HepG2 (cell line): ENCODE measurements around the gene AKR1C4. TPM values are rescaled to one million over a fixed set of nuclear protein-coding genes. Genes with fewer than 3 reads are reported as not detected.

Experiments
- AFF4 ChIP-seq: sonication (generic); formaldehyde crosslinking; IDR thresholded peaks from 2 replicates; pipeline ENCODE4 v1.4.0; 2020; ENCODE audit warnings: missing genetic modification reagents
- ELK4 ChIP-seq: sonication (generic); formaldehyde crosslinking; IDR thresholded peaks from 2 replicates; pipeline ENCODE4 v1.9.0; 2021; ENCODE audit warnings: missing genetic modification reagents, borderline replicate concordance
- FOXK1 ChIP-seq: sonication (generic); formaldehyde crosslinking; IDR thresholded peaks from 2 replicates; pipeline ENCODE4 v1.4.0; 2020; ENCODE audit warnings: low read depth, missing genetic modification reagents, borderline replicate concordance
- IRF2 ChIP-seq: IDR thresholded peaks from 2 replicates; pipeline ENCODE4 v1.6.1; 2018; ENCODE audit warnings: missing genetic modification reagents, missing compliant biosample characterization
- MAF1 ChIP-seq: sonication (generic); formaldehyde crosslinking; IDR thresholded peaks from 2 replicates; pipeline ENCODE4 v1.5.0; 2020; ENCODE audit warnings: missing genetic modification reagents, borderline replicate concordance
- NAIF1 ChIP-seq: sonication (generic); formaldehyde crosslinking; IDR thresholded peaks from 2 replicates; pipeline ENCODE4 v1.5.0; 2020; ENCODE audit warnings: mild to moderate bottlenecking, missing genetic modification reagents, borderline replicate concordance
- NFAT5 ChIP-seq: sonication (generic); formaldehyde crosslinking; IDR thresholded peaks from 2 replicates; pipeline ENCODE4 v1.4.0; 2020; ENCODE audit warnings: missing genetic modification reagents
- PAF1 ChIP-seq: IDR thresholded peaks from 2 replicates; pipeline ENCODE4 v1.6.1; 2016; ENCODE audit warnings: missing genetic modification reagents, missing compliant biosample characterization
- SOX5 ChIP-seq: IDR thresholded peaks from 2 replicates; pipeline ENCODE4 v1.6.1; 2016; ENCODE audit warnings: borderline replicate concordance
- TBX2 ChIP-seq: sonication (generic); formaldehyde crosslinking; IDR thresholded peaks from 2 replicates; pipeline ENCODE4 v1.5.0; 2020; ENCODE audit warnings: missing genetic modification reagents, mild to moderate bottlenecking, borderline replicate concordance
- ZNF234 ChIP-seq: sonication (generic); formaldehyde crosslinking; conservative IDR thresholded peaks from 2 replicates; pipeline ENCODE4 v1.5.1; 2020; ENCODE audit warnings: mild to moderate bottlenecking, missing genetic modification reagents
- ZNF281 ChIP-seq: sonication (generic); formaldehyde crosslinking; IDR thresholded peaks from 2 replicates; pipeline ENCODE4 v1.4.0; 2020; ENCODE audit warnings: missing genetic modification reagents, borderline replicate concordance
- ZNF784 ChIP-seq: sonication (generic); formaldehyde crosslinking; IDR thresholded peaks from 2 replicates; pipeline ENCODE4 v1.5.1; 2020; ENCODE audit warnings: missing genetic modification reagents, mild to moderate bottlenecking, borderline replicate concordance
- ZSCAN31 ChIP-seq: sonication (generic); formaldehyde crosslinking; IDR thresholded peaks from 2 replicates; pipeline ENCODE4 v1.5.0; 2020; ENCODE audit warnings: low read depth, mild to moderate bottlenecking, missing genetic modification reagents
- polyA plus RNA-seq, 8 experiments: library from polyadenylated mRNA; depleted of rRNA in 3 of 8; stranded (reverse) in 7 of 8; unstranded in 1 of 8; fragments of >200 nt; fragmentation: Illumina TruSeq in 4 of 8; extraction: Trizol in 4 of 8; gene quantifications; 2 replicates each; pipeline versions ENCODE4 v1.2.1 to v1.2.3, GENCODE V29; 2011 to 2016; ENCODE audit warnings: low read depth in 4 of 8, missing spikeins in 1 of 8, mixed read lengths in 1 of 8; ENCODE audit not compliant: insufficient read depth in 1 of 8
- total RNA-seq, 5 experiments: library from RNA; depleted of rRNA; stranded (reverse); fragments of >200 nt; fragmentation: Illumina TruSeq; extraction: Trizol; gene quantifications; 2 replicates each; pipeline ENCODE4 v1.2.3, GENCODE V29; 2016; ENCODE audit warnings: low read depth in 1 of 5

The AKR1C4 gene
- total and polyA plus RNA-seq, 2 of the 13 experiments (the other 11 are each of a cell fraction or from before 2014, with no cell fraction given) = 0.18 to 1.3 TPM

- TF ChIP-seq ELK4 (CRISPR knock-in tag) (no peak), SOX5 (peak; percentile 68; the same call in 1 of the 2 replicates), NFAT5 (CRISPR knock-in tag) (no peak), ZSCAN31 (CRISPR knock-in tag) (0 out of 2 replicates have a peak, but pooled peaks have one; percentile 50), NAIF1 (CRISPR knock-in tag) (no peak), AFF4 (CRISPR knock-in tag) (no peak), ZNF281 (CRISPR knock-in tag) (peak; percentile 44; the same call in 1 of the 2 replicates), IRF2 (CRISPR knock-in tag) (peak; percentile 52; the same call in 1 of the 2 replicates), TBX2 (CRISPR knock-in tag) (peak; percentile 81), ZNF234 (CRISPR knock-in tag) (no peak), FOXK1 (CRISPR knock-in tag) (peak; percentile 52; the same call in 1 of the 2 replicates), ZNF784 (no peak), MAF1 (CRISPR knock-in tag) (no peak), PAF1 (CRISPR knock-in tag) (no peak)
These were observed 37.6 kb downstream of the AKR1C4 start (continued) for GRCh38 chr10:5234106-5234860.
